Kidney (tissue), 14 donors: ENCODE measurements around the gene STX10. TPM values are rescaled to one million over a fixed set of nuclear protein-coding genes. Genes with fewer than 3 reads are reported as not detected.

ENCODE experiments used
- DNase-seq, 5 donors: peaks; one replicate each; pipeline ENCODE4 v3.0.0-alpha.2; 2013 to 2020
- FAIRE-seq: peaks from 2 replicates; lab custom pipeline; 2012; peaks lifted over from hg19 to GRCh38; lab: Jason Lieb, UNC
- H3K27ac ChIP-seq, 2 donors: one replicate each; pipeline ENCODE4 v1.7.0; 2013; ENCODE audit warnings: low read depth in 2 of 2, low read length in 2 of 2, inconsistent platforms in 1 of 2
- H3K27me3 ChIP-seq: one replicate; pipeline ENCODE4 v1.7.1; 2013; ENCODE audit warnings: low read length, inconsistent platforms; ENCODE audit not compliant: control insufficient read depth, insufficient read depth
- H3K36me3 ChIP-seq, 3 donors: one replicate each; pipeline versions ENCODE4 v1.7.0 to v1.7.1; 2013; ENCODE audit warnings: low read length in 3 of 3, control low read depth in 1 of 3, inconsistent platforms in 1 of 3; ENCODE audit not compliant: insufficient read depth in 3 of 3, control insufficient read depth in 2 of 3
- H3K4me1 ChIP-seq, 3 donors: one replicate each; pipeline versions ENCODE4 v1.7.0 to v1.7.1; 2013; ENCODE audit warnings: low read length in 3 of 3, inconsistent platforms in 1 of 3, low read depth in 1 of 3; ENCODE audit not compliant: control insufficient read depth in 2 of 3, insufficient read depth in 2 of 3
- H3K4me3 ChIP-seq, 3 donors: one replicate each; pipeline versions ENCODE4 v1.7.0 to v1.8.1; 2013; ENCODE audit warnings: low read length in 3 of 3, control low read depth in 1 of 3, inconsistent platforms in 1 of 3
- H3K9ac ChIP-seq, 3 donors: one replicate each; pipeline versions ENCODE4 v1.7.0 to v1.7.1; 2013; ENCODE audit warnings: low read length in 3 of 3, control low read depth in 1 of 3, inconsistent platforms in 1 of 3
- H3K9me3 ChIP-seq, 3 donors: one replicate each; pipeline versions ENCODE4 v1.7.0 to v1.7.1; 2013; ENCODE audit warnings: low read length in 3 of 3, control low read depth in 1 of 3, inconsistent platforms in 1 of 3; ENCODE audit not compliant: control insufficient read depth in 2 of 3, insufficient read depth in 1 of 3
- CTCF ChIP-seq: IDR thresholded peaks from 3 replicates; pipeline ENCODE4 v1.5.1; 2012; ENCODE audit warnings: mild to moderate bottlenecking, moderate library complexity, borderline replicate concordance; ENCODE audit not compliant: insufficient read depth; ENCODE audit errors: extremely low read depth
- intact Hi-C: fragments of 100-400 bp; cut with DNase I; formaldehyde crosslinking; loops from one replicate; pipeline ENCODE4 v1.11.1; 2022
- polyA plus RNA-seq: library from polyadenylated mRNA; stranded (reverse); fragments of 350-450 nt; fragmentation: Illumina TruSeq; extraction: RNeasy Lipid Tissue Mini Kit (QIAGEN cat#74804); gene quantifications from one replicate; pipeline ENCODE4 v1.2.3, GENCODE V29; 2014; ENCODE audit warnings: low read depth, low replicate concordance; ENCODE audit not compliant: insufficient read depth
- total RNA-seq: library from RNA; stranded (reverse); fragmentation: NEBNext Ultra II Directional; extraction: Animal tissue kit (Norgen Biotek cat#: 25700); gene quantifications from one replicate; pipeline ENCODE4 v1.2.1, GENCODE V29; 2021
- donor health status: control.
- donor health status: control.
- donor health status: control.
- donor health status: control.
- donor health status: control.
- donor health status: DM: yes; HTN: yes; CAD: no.
- donor health status: Normal renal cell carcinoma (clear cell type).

STX10 gene
- total and polyA plus RNA-seq, 2 donors from 2014 or later, result 39.5 to 52.9 TPM

GRCh38 chr19:13119627-13120026 is 30.5 kb downstream of the STX10 start:
- Histone ChIP-seq H3K9ac (peak overlapping the region in 1 of 3 donors; percentile 59), H3K36me3 (no peaks in the 10 kb centered on the region), H3K27me3 (no peaks in the 10 kb centered on the region), H3K4me1 (peaks cover 2 to 34% (median 14%) of the 10 kb centered on the region in 3 donors), H3K27ac (no peak overlapping the region), H3K4me3 (peak overlapping the region in 2 of 3 donors; percentile 16 to 64), H3K9me3 (no peaks in the 10 kb centered on the region)
- FAIRE-seq (no peak), DNase-seq (no peak)
- intact Hi-C loops, result no loop called here
- TF ChIP-seq CTCF, result no peak

GRCh38 chr19:13118424-13119193 is 31.6 kb downstream of the STX10 start:
- H3K27me3 ChIP-seq, result no peaks in the 10 kb centered on the region
- H3K9me3 ChIP-seq, result no peaks in the 10 kb centered on the region
- no peak for TF ChIP-seq CTCF
- peaks cover 2 to 34% (median 14%) of the 10 kb centered on the region in 3 donors for H3K4me1 ChIP-seq
- H3K36me3 ChIP-seq, result no peaks in the 10 kb centered on the region
- peak overlapping the region; percentile 53 to 64 (median 53) for H3K4me3 ChIP-seq
- H3K9ac ChIP-seq, result peak overlapping the region in 2 of 3 donors; percentile 22 to 59
- FAIRE-seq (no peak), DNase-seq (peak; percentile 90 to 96 (median 90))
- intact Hi-C loops, result no loop called here
- peak overlapping the region in 1 of 2 donors; percentile 23 for H3K27ac ChIP-seq

- Histone ChIP-seq H3K9me3 (no peaks in the 10 kb centered on the region), H3K27me3 (no peaks in the 10 kb centered on the region), H3K4me3 (peak within 1 kb of the TSS; percentile 60 to 98 (median 91)), H3K27ac (peak within 1 kb of the TSS; percentile 23 to 39), H3K36me3 (no peaks in the 10 kb centered on the region), H3K4me1 (peaks cover 2 to 34% (median 14%) of the 10 kb centered on the region in 3 donors), H3K9ac (peak within 1 kb of the TSS; percentile 22 to 84 (median 27))
- intact Hi-C loops, result no loop called here
- FAIRE-seq, result no peak
- peak; percentile 92 to 96 (median 93) for DNase-seq
- TF ChIP-seq CTCF, result no peak
Observed at GRCh38 chr19:13117772-13118423, 32.3 kb downstream of the STX10 start, which contains the start of gene NACC1. TSS of gene NACC1 (plus strand) at chr19:13118264. CDS start at chr19:13135208, 16,944 bp downstream.
